NT2/D1 (cell line): ENCODE data around the gene PPM1B.

ENCODE experiments used
- SUZ12 ChIP-seq: IDR thresholded peaks from 2 replicates; pipeline ENCODE4 v1.6.1; 2011; ENCODE audit not compliant: insufficient read length, insufficient read depth; ENCODE audit errors: extremely low read depth
- YY1 ChIP-seq: IDR thresholded peaks from 2 replicates; pipeline ENCODE4 v1.6.1; 2011; ENCODE audit not compliant: insufficient read length, insufficient read depth

GRCh38 chr2:44254023-44254422, 85.3 kb downstream of the PPM1B start:
- TF ChIP-seq YY1: no peak
- TF ChIP-seq SUZ12: no peak
